ENCODE data around the gene PTPRU. TPM values are rescaled to one million over a fixed set of nuclear protein-coding genes. Genes with fewer than 3 reads are reported as not detected.
A peak's percentile ranks its signal among the peaks of the same experiment; 100 is the strongest.

The PTPRU gene
- total and polyA plus RNA-seq, 2 of the 8 experiments (the other 6 are each of a cell fraction or from before 2014, with no cell fraction given), result 33.8 to 41.8 TPM

- Histone ChIP-seq H3K18ac (ENCODE audit: extremely low read depth, low read length) (peak overlapping the region; percentile 44; the same call in 1 of the 2 replicates), H3K23me2 (ENCODE audit: low read depth, low read length) (peaks cover 14% of the 10 kb centered on the region; the same call in 1 of the 2 replicates), H4K8ac (ENCODE audit: extremely low read depth, insufficient read depth, low read length) (no peak overlapping the region), H3K14ac (ENCODE audit: insufficient read length) (no peak overlapping the region), H3K4me3 (ENCODE audit: extremely low read depth in 1 of 4, insufficient read depth in 2 of 4, low read depth in 3 of 4, low read length in 4 of 4) (no peak overlapping the region), H2AFZ (ENCODE audit: low read length) (no peak overlapping the region), H3K23ac (ENCODE audit: insufficient read length) (no peak overlapping the region), H2AK5ac (ENCODE audit: low read depth, low read length) (0 out of 2 replicates have a peak overlapping the region, but pooled peaks have one; percentile 0), H4K91ac (replicated peaks; ENCODE audit: insufficient read length, low read length) (no peak overlapping the region), H3K4me1 (replicated peaks in 1 of 4; ENCODE audit: control insufficient read depth in 3 of 4, insufficient read depth in 4 of 4, low read length in 3 of 4) (peaks cover 8 to 23% (median 16%) of the 10 kb centered on the region in 4 experiments), H2BK20ac (ENCODE audit: low read length) (peak overlapping the region; percentile 49; the same call in 1 of the 2 replicates), H3K9me3 (ENCODE audit: insufficient read depth in 2 of 2, low read depth in 1 of 2, low read length in 1 of 2) (no peaks in the 10 kb centered on the region), H2BK120ac (replicated peaks; ENCODE audit: low read depth, low read length) (no peak overlapping the region), H3K27me3 (replicated peaks in 1 of 4; ENCODE audit: control insufficient read depth in 3 of 4, extremely low read depth in 1 of 4, insufficient read depth in 3 of 4, low read length in 3 of 4) (peaks cover 7 to 33% (median 27%) of the 10 kb centered on the region in 4 experiments), H2BK5ac (ENCODE audit: low read depth, low read length) (no peak overlapping the region; the same call in 1 of the 2 replicates), H3K27ac (ENCODE audit: low read depth, low read length) (no peak overlapping the region), H3K36me3 (ENCODE audit: control insufficient read depth in 2 of 4, insufficient read depth in 4 of 4, low read length in 3 of 4) (no peaks in the 10 kb centered on the region; a peak in 1 of 8 replicates), H3K4me2 (ENCODE audit: insufficient read depth in 1 of 2, low read depth in 2 of 2, low read length in 2 of 2) (peak overlapping the region in 1 of 2 experiments; percentile 25; a peak in 2 of 4 replicates), H3K4ac (replicated peaks; ENCODE audit: insufficient read length, low read depth, low read length) (peak overlapping the region; percentile 24), H2BK15ac (ENCODE audit: low read length) (no peak overlapping the region), H3K56ac (replicated peaks; ENCODE audit: insufficient read length, low read depth, low read length) (no peak overlapping the region), H3K79me1 (ENCODE audit: low read depth, low read length) (no peaks in the 10 kb centered on the region; the same call in 1 of the 2 replicates), H3K9ac (replicated peaks in 1 of 4; ENCODE audit: extremely low read depth in 1 of 4, low read depth in 3 of 4, low read length in 3 of 4) (no peak overlapping the region), H3K79me2 (ENCODE audit: control insufficient read depth in 1 of 2, insufficient read depth in 2 of 2, low read length in 2 of 2) (no peaks in the 10 kb centered on the region), H2BK12ac (ENCODE audit: low read depth, low read length) (peak overlapping the region; percentile 40; the same call in 1 of the 2 replicates), H4K20me1 (replicated peaks in 1 of 2; ENCODE audit: control insufficient read depth in 1 of 2, insufficient read depth in 2 of 2, low read length in 2 of 2) (peaks cover 0 to 8% of the 10 kb centered on the region in 2 experiments), H4K5ac (ENCODE audit: insufficient read length, low read depth, low read length) (no peak overlapping the region)
- FAIRE-seq (no peak), DNase-seq (ENCODE audit: low read depth in 1 of 2, low spot score in 2 of 2) (no peak)
- POLR2A ChIA-PET (ENCODE audit: partially characterized antibody), result interaction anchor here (0.9 to 2.1 kb wide), 6 partner anchors 9 to 23 kb away, joined by 3 to 8 read pairs (median 4); no protein-coding TSS in a partner anchor
- 59% methylated on average over 11 of the region's 11 CpGs; no CpG with 5 or more reads in 1 of the 2 experiments for WGBS, 2 experiments (ENCODE audit: extremely low coverage in 1 of 2, insufficient coverage in 1 of 2, insufficient read length in 1 of 2, insufficient replicate concordance in 2 of 2, low coverage in 1 of 2, low lambda C conversion rate in 2 of 2, missing lambda C conversion rate in 1 of 2)
- CTCF ChIA-PET (ENCODE audit: partially characterized antibody), result interaction anchor here (0.6 to 4.6 kb wide), 16 partner anchors 9 to 169 kb away, joined by 3 to 19 read pairs (median 4); no protein-coding TSS in a partner anchor
- TF ChIP-seq CHD2 (IDR thresholded peaks at IDR 0.05; ENCODE audit: low read length), result no peak
- no peak for TF ChIP-seq RNF2 (IDR thresholded peaks at IDR 0.05; ENCODE audit: borderline replicate concordance, low read depth, low read length, missing control alignments, poor library complexity, severe bottlenecking)
Observed at GRCh38 chr1:29256979-29257804, 20.9 kb downstream of the PTPRU start.

Data from H1 (cell line).